Omental fat pad (tissue), 4 donors: ENCODE measurements around the gene DDX21. TPM values are rescaled to one million over a fixed set of nuclear protein-coding genes. Genes with fewer than 3 reads are reported as not detected.
A peak's percentile ranks its signal among the peaks of the same experiment; 100 is the strongest.
"Not testable (repeated sequence)": the region's sequence is repeated elsewhere in the genome, so short reads cannot be mapped to it uniquely, and the experiment has no call there.

Experiments used
- ATAC-seq: fragments of 150-250 bp; one replicate; pipeline ENCODE4 v1.9.1; 2016; ENCODE audit warnings: mild to moderate bottlenecking, moderate library complexity; ENCODE audit not compliant: low FRiP score
- DNase-seq: peaks from one replicate; pipeline ENCODE4 v3.0.0-alpha.2; 2019; ENCODE audit warnings: low spot score
- total RNA-seq, 4 donors: library from RNA; depleted of rRNA; stranded (reverse); fragments of >200 nt; gene quantifications; one replicate each; pipeline ENCODE4 v1.1.0, GENCODE V29; 2016
- TF ChIP-seq, protein P1 (sequence below), 3 donors: fragments of 450-650 bp; IDR thresholded peaks; one replicate each; pipeline ENCODE4 v1.5.1; 2016 to 2017; ENCODE audit warnings: antibody characterized with exemption in 3 of 3, mild to moderate bottlenecking in 3 of 3, moderate library complexity in 2 of 3

Gene DDX21
- 100 to 1,000 TPM in 2 of 4 donors, 10 to 100 TPM in 2; 46.0 to 340 (median 92.6) TPM for total RNA-seq

DNA sequence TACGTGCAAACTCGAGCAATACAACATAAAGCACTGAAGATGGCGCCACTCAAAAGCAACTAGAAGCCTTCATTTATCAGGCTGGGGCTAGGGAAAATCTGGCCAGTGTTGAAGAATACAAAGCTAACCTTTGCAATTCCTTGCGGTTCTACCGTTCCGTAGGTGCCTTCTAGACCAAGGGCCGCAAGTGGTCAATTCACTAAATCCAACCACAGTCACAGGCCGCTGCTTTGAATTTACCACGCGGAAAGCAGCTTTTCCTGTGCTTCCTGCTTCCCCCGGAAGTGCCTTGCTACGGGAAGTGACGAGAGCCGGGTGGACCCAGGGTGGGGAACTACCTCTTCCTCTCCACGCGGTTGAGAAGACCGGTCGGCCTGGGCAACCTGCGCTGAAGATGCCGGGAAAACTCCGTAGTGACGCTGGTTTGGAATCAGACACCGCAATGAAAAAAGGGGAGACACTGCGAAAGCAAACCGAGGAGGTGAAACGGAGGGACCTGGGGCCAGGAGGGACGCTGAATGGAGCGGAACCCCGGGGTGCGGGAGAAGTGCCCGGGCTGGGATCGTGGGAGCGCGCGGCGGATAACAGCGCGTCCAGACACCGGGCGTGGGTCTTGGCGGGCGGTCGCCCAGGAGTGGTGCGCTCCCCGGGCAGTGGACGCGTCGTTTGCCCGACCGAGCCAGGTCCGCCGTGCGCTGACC is at the start of gene DDX21:
DDX21 (plus strand) TSS at position 339 of the 701 bp plus-strand sequence; CDS start at position 395, 56 bp downstream.
- ATAC-seq = peak; percentile 91
- TF ChIP-seq, protein P1, sequence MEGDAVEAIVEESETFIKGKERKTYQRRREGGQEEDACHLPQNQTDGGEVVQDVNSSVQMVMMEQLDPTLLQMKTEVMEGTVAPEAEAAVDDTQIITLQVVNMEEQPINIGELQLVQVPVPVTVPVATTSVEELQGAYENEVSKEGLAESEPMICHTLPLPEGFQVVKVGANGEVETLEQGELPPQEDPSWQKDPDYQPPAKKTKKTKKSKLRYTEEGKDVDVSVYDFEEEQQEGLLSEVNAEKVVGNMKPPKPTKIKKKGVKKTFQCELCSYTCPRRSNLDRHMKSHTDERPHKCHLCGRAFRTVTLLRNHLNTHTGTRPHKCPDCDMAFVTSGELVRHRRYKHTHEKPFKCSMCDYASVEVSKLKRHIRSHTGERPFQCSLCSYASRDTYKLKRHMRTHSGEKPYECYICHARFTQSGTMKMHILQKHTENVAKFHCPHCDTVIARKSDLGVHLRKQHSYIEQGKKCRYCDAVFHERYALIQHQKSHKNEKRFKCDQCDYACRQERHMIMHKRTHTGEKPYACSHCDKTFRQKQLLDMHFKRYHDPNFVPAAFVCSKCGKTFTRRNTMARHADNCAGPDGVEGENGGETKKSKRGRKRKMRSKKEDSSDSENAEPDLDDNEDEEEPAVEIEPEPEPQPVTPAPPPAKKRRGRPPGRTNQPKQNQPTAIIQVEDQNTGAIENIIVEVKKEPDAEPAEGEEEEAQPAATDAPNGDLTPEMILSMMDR (IDR thresholded peaks at IDR 0.05) = peak in 1 of 3 donors; percentile 24
- peak; percentile 67 for DNase-seq

DNA sequence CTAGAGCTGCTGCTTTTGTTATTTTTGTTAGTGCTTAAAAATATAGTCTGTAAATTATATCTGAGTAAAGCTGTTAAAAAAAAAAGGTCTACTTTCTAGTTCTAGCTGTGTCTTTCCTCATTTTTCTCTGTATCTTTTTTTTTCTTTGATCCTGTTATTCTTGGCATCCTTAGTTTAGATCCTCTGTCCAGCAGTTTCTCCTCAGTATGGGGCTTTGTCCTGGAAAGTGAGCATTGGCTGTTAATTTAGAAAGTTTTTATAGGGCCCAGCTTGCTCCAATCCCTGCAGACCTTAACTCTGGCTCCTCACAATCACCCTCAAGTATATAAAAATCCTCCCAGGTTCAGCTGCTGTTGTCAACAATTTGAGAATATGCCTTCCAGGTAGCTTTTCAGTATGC is 31.4 kb upstream of the DDX21 start:
- DNase-seq (no peak), ATAC-seq (no peak)
- TF ChIP-seq, protein P1 (IDR thresholded peaks at IDR 0.05) = no peak

DNA sequence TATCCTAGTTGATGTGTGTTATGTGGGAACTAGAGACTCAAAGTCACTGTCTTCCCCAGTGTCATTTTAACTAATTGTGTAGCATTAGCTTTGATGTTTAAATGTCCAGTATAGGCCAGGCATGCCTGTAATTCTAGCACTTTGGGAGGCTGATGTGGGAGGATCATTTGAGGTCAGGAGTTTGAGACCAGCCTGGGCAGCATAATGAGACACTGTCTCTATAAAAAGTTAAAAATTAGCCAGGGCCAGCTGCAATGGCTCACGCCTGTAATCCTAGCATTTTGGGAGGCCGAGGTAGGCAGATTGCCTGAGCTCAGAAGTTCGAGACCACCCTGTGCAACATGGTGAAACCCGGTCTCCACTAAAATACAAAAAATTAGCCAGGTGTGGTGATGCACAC is 30.5 kb upstream of the DDX21 start:
- TF ChIP-seq, protein P1 (IDR thresholded peaks at IDR 0.05) = no peak
- DNase-seq (no peak), ATAC-seq (no peak)

DNA sequence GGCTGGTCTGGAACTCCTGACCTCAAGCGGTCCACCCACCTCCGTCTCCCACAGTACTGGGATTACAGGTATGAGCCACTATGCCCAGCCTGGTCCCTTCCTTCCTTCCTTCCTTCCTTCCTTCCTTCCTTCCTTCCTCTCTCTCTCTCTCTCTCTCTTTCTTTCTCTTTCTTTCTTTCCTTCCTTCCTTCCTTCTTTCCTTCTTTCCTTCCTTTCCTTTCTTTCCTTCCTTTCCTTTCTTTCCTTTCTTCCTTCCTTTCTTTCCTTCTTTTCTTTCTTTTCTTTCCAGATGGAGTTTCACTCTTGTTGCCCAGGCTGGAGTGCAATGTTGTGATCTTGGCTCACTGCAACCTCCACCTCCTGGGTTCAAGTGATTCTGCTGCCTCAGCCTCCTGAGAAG is 26.8 kb upstream of the DDX21 start:
- DNase-seq, ATAC-seq: not testable (repeated sequence)

DNA sequence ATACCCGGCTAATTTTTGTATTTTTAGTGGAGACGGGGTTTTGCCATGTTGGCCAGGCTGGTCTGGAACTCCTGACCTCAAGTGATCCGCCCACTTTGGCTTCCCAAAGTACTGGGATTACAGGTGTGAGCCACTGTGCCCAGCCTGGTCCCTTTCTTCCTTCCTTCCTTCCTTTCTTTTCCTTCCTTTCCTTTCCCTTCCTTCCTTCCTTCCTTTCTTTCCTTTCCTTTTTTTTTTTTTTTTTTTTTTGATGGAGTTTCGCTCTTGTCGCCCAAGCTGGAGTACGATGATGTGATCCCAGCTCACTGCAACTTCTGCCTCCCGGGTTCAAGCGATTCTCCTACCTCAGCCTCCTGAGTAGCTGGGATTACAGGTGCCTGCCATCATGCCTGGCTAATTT is 26.1 kb upstream of the DDX21 start:
- DNase-seq, ATAC-seq: not testable (repeated sequence)

DNA sequence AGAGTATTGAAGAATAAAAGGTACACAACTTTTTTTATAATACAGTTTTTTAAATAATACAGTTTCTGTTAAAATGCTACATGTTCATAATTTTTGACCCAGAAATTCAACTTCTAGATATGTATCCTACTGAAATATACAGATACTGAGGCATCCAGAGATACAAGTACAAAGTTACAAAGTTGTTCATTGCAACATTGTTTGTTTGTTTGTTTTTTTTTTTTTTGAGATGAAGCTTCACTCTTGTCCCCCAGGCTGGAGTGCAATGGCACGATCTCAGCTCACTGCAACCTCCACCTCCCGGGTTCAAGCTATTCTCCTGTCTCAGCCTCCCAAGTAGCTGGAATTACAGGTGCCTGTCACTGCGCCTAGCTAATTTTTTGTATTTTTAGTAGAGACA is 23.1 kb upstream of the DDX21 start:
- not testable (repeated sequence) for ATAC-seq

DNA sequence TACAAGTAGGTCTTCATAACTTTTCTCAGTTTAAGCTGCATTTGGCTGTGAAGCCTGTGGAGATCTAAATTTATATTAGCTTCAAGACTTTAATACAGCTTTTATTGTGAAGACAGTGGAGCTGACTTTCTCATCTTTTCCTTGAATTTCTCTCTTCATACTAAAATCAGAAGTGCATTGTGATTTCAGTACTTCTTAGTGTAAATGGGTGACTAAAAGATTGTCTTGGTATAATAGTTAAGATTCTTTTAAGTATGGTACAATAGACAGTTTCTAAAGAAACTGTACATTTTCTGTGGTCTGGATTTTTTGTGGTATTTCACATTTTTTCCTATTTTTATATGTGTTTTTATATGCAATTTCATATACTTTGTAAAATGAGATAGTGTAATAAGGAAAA is 21.0 kb upstream of the DDX21 start:
- DNase-seq = no peak
- TF ChIP-seq, protein P1 (IDR thresholded peaks at IDR 0.05) = no peak
- ATAC-seq = no peak

More for the DNA sequence above, 23.1 kb upstream of the DDX21 start:
- DNase-seq = not testable (repeated sequence)

DNA sequence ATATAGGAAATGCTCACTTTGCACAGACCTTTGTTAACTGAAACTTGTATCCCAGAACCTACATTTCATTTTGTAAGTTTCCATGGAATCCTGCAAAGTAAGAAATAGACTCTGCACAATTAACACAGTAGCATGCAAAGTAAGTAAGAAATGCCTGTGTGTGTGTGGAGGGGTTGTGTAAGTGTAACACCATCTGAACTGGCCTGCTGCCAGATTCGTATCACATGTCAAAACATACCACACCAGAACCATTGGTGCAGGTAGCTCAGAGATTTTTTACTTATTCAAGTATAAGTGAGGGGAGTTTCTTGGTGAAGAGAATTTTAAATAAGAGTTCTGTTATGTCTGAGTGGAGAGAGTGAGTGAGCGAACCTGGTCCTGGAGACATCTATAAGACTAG is 17.9 kb upstream of the DDX21 start:
- no peak for DNase-seq
- no peak for ATAC-seq
- TF ChIP-seq, protein P1 (IDR thresholded peaks at IDR 0.05) = no peak

DNA sequence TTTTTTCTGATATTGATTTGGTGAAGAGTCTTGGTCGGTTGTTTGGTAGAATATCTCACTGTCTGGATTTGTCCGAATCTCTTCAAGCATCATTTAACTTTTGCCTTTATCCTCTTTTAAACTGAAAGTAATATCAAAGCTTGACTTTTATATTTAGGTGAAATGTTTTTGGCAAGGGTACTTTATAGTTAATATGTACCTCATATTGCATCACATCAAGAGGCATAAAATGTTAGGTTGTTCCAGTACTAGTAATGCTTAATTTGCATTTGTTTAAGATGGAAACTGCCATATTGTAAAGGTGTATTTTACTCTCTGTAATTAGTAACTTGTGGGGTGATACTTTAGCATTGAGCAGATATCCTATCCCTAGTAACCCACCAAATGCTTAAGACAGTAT is 17.1 kb upstream of the DDX21 start:
- TF ChIP-seq, protein P1 (IDR thresholded peaks at IDR 0.05) = no peak
- DNase-seq (no peak), ATAC-seq (no peak)

DNA sequence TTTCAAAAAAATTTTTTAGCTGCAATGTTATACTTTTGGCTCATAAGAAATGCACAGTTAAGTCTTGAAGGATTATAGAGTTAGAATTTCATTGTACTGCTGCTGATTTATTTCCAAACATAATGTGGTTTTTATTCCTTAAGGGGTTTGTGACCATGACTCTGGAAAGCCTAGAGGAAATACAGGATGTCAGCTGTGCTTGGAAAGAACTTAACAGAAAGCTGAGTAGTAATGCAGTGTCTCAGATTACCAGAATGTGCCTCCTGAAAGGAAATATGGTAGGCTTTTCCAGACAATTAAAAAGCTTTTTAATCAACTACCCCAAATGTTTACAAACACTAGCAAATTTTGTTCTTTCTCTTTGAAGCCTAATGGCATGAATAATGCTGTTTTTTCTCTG is 15.1 kb upstream of the DDX21 start:
- not testable (repeated sequence) for ATAC-seq, DNase-seq
